Testis (tissue), 5 donors: ENCODE measurements around the gene OXER1. TPM values are rescaled to one million over a fixed set of nuclear protein-coding genes. Genes with fewer than 3 reads are reported as not detected.

Source experiments
- DNase-seq: peaks from one replicate; pipeline ENCODE4 v3.0.0-alpha.2; 2019
- H3K27ac ChIP-seq, 2 donors: fragments of 200-600 bp; sonication (generic); one replicate each; pipeline ENCODE4 v1.5.1; 2019
- H3K27me3 ChIP-seq: fragments of 200-600 bp; sonication (generic); one replicate; pipeline ENCODE4 v1.5.1; 2019
- H3K36me3 ChIP-seq: fragments of 200-600 bp; sonication (generic); one replicate; pipeline ENCODE4 v1.5.1; 2017; ENCODE audit warnings: low read depth; ENCODE audit errors: missing control alignments
- H3K4me1 ChIP-seq: fragments of 200-600 bp; sonication (generic); one replicate; pipeline ENCODE4 v1.5.1; 2019
- H3K4me3 ChIP-seq, 2 donors: fragments of 200-600 bp; sonication (generic); one replicate each; pipeline ENCODE4 v1.5.1; 2017 to 2019
- H3K9me3 ChIP-seq: fragments of 200-600 bp; sonication (generic); one replicate; pipeline ENCODE4 v1.5.1; 2017
- CTCF ChIP-seq, 3 experiments: fragments of 450-650 bp in 2 of 3; fragments of 200-600 bp in 1 of 3; sonication (generic) in 1 of 3; IDR thresholded peaks; one replicate each; pipeline ENCODE4 v1.5.1; 2016 to 2019; ENCODE audit warnings: antibody characterized with exemption in 3 of 3, mild to moderate bottlenecking in 2 of 3, moderate library complexity in 1 of 3
- POLR2A ChIP-seq: fragments of 450-650 bp; IDR thresholded peaks from one replicate; pipeline ENCODE4 v1.6.1; 2017; ENCODE audit warnings: antibody characterized with exemption, mild to moderate bottlenecking, moderate library complexity
- WGBS, 2 donors: methylation state at CpG; one replicate each; pipeline ENCODE4 v1.1.5; 2018; 5-methylcytosine and 5-hydroxymethylcytosine counted together
- intact Hi-C: fragments of 100-400 bp; cut with DNase I; formaldehyde crosslinking; loops from one replicate; pipeline ENCODE4 v1.15.1; 2023; ENCODE audit warnings: low total_unique reads
- long read RNA-seq, 2 donors: transcript quantifications; one replicate each; lab custom pipeline, GENCODE V29; 2026
- polyA plus RNA-seq: library from polyadenylated mRNA; stranded (reverse); fragments of 350-450 nt; fragmentation: Illumina TruSeq; extraction: RNeasy Lipid Tissue Mini Kit (QIAGEN cat#74804); gene quantifications from one replicate; pipeline ENCODE4 v1.2.3, GENCODE V29; 2014; ENCODE audit warnings: low read depth, low replicate concordance; ENCODE audit not compliant: insufficient read depth
- total RNA-seq, 2 donors: library from RNA; depleted of rRNA; stranded (reverse); fragments of >200 nt; gene quantifications; one replicate each; pipeline ENCODE4 v1.2.3, GENCODE V29; 2016

OXER1 gene, protein sequence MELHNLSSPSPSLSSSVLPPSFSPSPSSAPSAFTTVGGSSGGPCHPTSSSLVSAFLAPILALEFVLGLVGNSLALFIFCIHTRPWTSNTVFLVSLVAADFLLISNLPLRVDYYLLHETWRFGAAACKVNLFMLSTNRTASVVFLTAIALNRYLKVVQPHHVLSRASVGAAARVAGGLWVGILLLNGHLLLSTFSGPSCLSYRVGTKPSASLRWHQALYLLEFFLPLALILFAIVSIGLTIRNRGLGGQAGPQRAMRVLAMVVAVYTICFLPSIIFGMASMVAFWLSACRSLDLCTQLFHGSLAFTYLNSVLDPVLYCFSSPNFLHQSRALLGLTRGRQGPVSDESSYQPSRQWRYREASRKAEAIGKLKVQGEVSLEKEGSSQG
- total RNA-seq (1 to 10 TPM; 1.3 to 2.0 TPM), polyA plus RNA-seq (1.3 TPM)
- long read RNA-seq, donor 1, partial matches to known transcripts = 0 of 1 reads
- long read RNA-seq, donor 1, other reads (novel, unspliced or antisense) = 0 of 1 reads
- long read RNA-seq, donor 2, partial matches to known transcripts = 0 of 2 reads
- long read RNA-seq, donor 2, other reads (novel, unspliced or antisense) = 0 of 2 reads

GRCh38 chr2:42764096-42764495 lies at the start of gene OXER1:
Gene OXER1 (minus strand): TSS chr2:42764135. CDS start chr2:42764062, 73 bp downstream.
- no peaks in the 10 kb centered on the region for H3K4me1 ChIP-seq
- no peak within 1 kb of the TSS for H3K27ac ChIP-seq
- H3K4me3 ChIP-seq = no peak within 1 kb of the TSS
- WGBS, 2 donors = 57 to 67% methylated on average over 1 to 5 of the region's 5 CpGs
- intact Hi-C loops = no loop called here
- H3K27me3 ChIP-seq = no peaks in the 10 kb centered on the region
- peak; percentile 12 for DNase-seq
- no peaks in the 10 kb centered on the region for H3K36me3 ChIP-seq
- TF ChIP-seq CTCF (IDR thresholded peaks at IDR 0.05) (no peak), POLR2A (no peak)
- no peaks in the 10 kb centered on the region for H3K9me3 ChIP-seq

GRCh38 chr2:42812899-42813479 lies 49.1 kb upstream of the OXER1 start:
- TF ChIP-seq CTCF (IDR thresholded peaks at IDR 0.05) = peak; percentile 50 to 61 (median 53)
- no peak for TF ChIP-seq POLR2A
- Histone ChIP-seq H3K27me3 (no peaks in the 10 kb centered on the region), H3K9me3 (no peaks in the 10 kb centered on the region), H3K27ac (no peak overlapping the region), H3K4me1 (peaks cover 10% of the 10 kb centered on the region), H3K36me3 (no peaks in the 10 kb centered on the region), H3K4me3 (no peak overlapping the region)
- WGBS, 2 donors = 0 to 62% methylated on average over 1 of the region's 1 CpG
- no peak for DNase-seq
- intact Hi-C loops = no loop called here

GRCh38 chr2:42810971-42811811 lies 47.3 kb upstream of the OXER1 start:
- Histone ChIP-seq H3K36me3 (no peaks in the 10 kb centered on the region), H3K9me3 (no peaks in the 10 kb centered on the region), H3K4me1 (peaks cover 10% of the 10 kb centered on the region), H3K27me3 (no peaks in the 10 kb centered on the region), H3K4me3 (peak overlapping the region; percentile 80 to 85), H3K27ac (peak overlapping the region; percentile 98 to 99)
- TF ChIP-seq POLR2A (no peak), CTCF (IDR thresholded peaks at IDR 0.05) (no peak)
- DNase-seq = peak; percentile 62
- intact Hi-C loops = no loop called here
- WGBS, 2 donors = 0 to 1% methylated on average over 23 to 33 of the region's 51 CpGs

DNA sequence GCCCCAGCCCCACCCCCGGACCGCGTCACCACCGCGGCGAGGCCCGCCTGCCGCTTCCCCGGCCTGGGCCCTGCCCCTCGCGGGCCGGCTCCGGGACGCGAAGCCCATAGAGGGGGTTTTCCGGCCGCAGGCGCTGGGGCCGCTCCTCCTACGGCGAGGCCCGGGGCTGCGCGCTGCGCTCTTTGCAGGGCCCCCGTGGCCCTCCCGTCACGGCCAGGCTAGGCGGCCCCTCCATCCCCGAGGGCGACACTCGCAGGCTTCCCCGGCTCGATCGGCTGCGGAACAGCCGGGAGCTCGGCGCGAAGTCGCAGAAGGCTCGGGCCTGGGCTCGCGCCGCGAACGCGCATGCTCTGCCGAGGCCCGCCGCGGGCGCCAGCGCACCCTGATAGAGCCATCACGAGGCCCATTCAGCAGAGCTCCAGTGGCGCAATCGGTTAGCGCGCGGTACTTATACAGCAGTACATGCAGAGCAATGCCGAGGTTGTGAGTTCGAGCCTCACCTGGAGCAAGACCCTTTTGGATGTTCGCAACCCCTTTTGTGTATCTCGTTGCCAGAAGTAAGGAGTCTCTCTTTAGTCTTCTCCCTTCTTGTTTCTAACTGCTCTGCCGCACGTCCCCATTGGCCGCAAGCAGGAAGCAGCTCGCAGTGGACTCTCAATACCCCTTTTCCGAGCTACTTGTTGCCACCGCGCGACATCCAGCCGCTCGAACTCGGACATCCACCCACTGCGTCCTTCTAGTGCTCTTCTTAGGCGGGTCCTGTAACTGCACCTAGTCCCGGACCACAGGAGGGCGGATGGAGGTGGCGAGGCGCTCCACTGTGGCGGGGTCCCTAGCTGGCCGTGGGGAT lies 46.4 kb upstream of the OXER1 start:
- TF ChIP-seq CTCF (IDR thresholded peaks at IDR 0.05) = no peak
- peak; percentile 24 for TF ChIP-seq POLR2A
- H3K4me1 ChIP-seq = peaks cover 10% of the 10 kb centered on the region
- intact Hi-C loops = no loop called here

More for the DNA sequence above, 46.4 kb upstream of the OXER1 start:
- Histone ChIP-seq H3K4me3 (peak overlapping the region; percentile 80 to 85), H3K27ac (peak overlapping the region; percentile 98 to 99), H3K27me3 (no peaks in the 10 kb centered on the region), H3K36me3 (no peaks in the 10 kb centered on the region), H3K9me3 (no peaks in the 10 kb centered on the region)
- 1 to 3% methylated on average over 41 to 53 of the region's 83 CpGs for WGBS, 2 donors
- peak; percentile 97 for DNase-seq
